Activated CD4-positive, alpha-beta T cell treated with anti-CD3 and anti-CD28 coated beads, Interleukin-2, amount 10 ng/mL, durations not matched to agents 7 days and 5 days (primary cell): ENCODE measurements around the gene PNMA1. TPM values are rescaled to one million over a fixed set of nuclear protein-coding genes. Genes with fewer than 3 reads are reported as not detected.

Experiments
- CTCF ChIA-PET: fragments of 350-600 bp; sonication (Branson Sonifier 250); formaldehyde crosslinking; loops from one replicate; lab custom pipeline; 2021; ENCODE audit warnings: antibody characterized with exemption; lab: Charles Lee
- POLR2A ChIA-PET: fragments of 350-600 bp; sonication (Branson Sonifier 250); formaldehyde crosslinking; loops from one replicate; lab custom pipeline; 2021; ENCODE audit warnings: antibody characterized with exemption; lab: Charles Lee
- DNase-seq: peaks from one replicate; pipeline ENCODE4 v3.0.0-alpha.2; 2020
- H3K27ac Mint-ChIP-seq: one replicate; pipeline ENCODE4 v1.8.0; 2021; ENCODE audit warnings: mild to moderate bottlenecking, moderate library complexity, mixed read lengths
- H3K27me3 Mint-ChIP-seq: one replicate; pipeline ENCODE4 v1.8.0; 2021; ENCODE audit warnings: mixed read lengths
- H3K36me3 Mint-ChIP-seq: one replicate; pipeline ENCODE4 v1.8.0; 2021; ENCODE audit warnings: low read depth, mixed read lengths
- H3K4me1 Mint-ChIP-seq: one replicate; pipeline ENCODE4 v1.8.0; 2021; ENCODE audit warnings: mixed read lengths
- H3K4me3 Mint-ChIP-seq: one replicate; pipeline ENCODE4 v1.8.0; 2021; ENCODE audit warnings: mild to moderate bottlenecking, moderate library complexity, mixed read lengths
- H3K9me3 Mint-ChIP-seq: one replicate; pipeline ENCODE4 v1.8.0; 2021; ENCODE audit warnings: mixed read lengths
- total RNA-seq, 2 experiments: library from RNA; stranded (reverse); gene quantifications; one replicate each; pipeline ENCODE4 v1.2.3, GENCODE V29; 2021

The PNMA1 gene
- total RNA-seq, 2 experiments from 2014 or later: 23.3 to 25.9 TPM

GRCh38 chr14:73726025-73726961 is 12.1 kb upstream of the PNMA1 start:
- Mint-ChIP-seq H3K27me3 (no peaks in the 10 kb centered on the region), H3K27ac (peak overlapping the region; percentile 46), H3K4me1 (peaks cover 43% of the 10 kb centered on the region), H3K4me3 (no peak overlapping the region), H3K36me3 (peaks cover 73% of the 10 kb centered on the region), H3K9me3 (no peaks in the 10 kb centered on the region)
- ChIA-PET POLR2A (no interaction called here), CTCF (interaction anchor here (0.5 to 4.3 kb wide), 6 partner anchors 9 to 138 kb away, joined by 3 to 78 read pairs (median 3); no protein-coding TSS in a partner anchor)
- DNase-seq: no peak

- no peak overlapping the region for H3K27ac Mint-ChIP-seq
- CTCF ChIA-PET: interaction anchor here (0.5 to 1.2 kb wide), 5 partner anchors 9 to 101 kb away, joined by 3 to 5 read pairs (median 3); no protein-coding TSS in a partner anchor
Observed at GRCh38 chr14:73725116-73726024, 11.2 kb upstream of the PNMA1 start.

GRCh38 chr14:73724696-73725095 is 10.5 kb upstream of the PNMA1 start:
- ChIA-PET CTCF (interaction anchor here (0.9 to 2.0 kb wide), 7 partner anchors 8 to 102 kb away, joined by 3 to 6 read pairs (median 3); partner anchors contain the start of gene PNMA1), POLR2A (no interaction called here)
- DNase-seq: no peak
- no peak overlapping the region for H3K4me3 Mint-ChIP-seq
- H3K4me1 Mint-ChIP-seq: peaks cover 35% of the 10 kb centered on the region
- no peaks in the 10 kb centered on the region for H3K27me3 Mint-ChIP-seq
- peaks cover 75% of the 10 kb centered on the region for H3K36me3 Mint-ChIP-seq
- H3K9me3 Mint-ChIP-seq: no peaks in the 10 kb centered on the region
- H3K27ac Mint-ChIP-seq: no peak overlapping the region

More at GRCh38 chr14:73725116-73726024, 11.2 kb upstream of the PNMA1 start:
- H3K27me3 Mint-ChIP-seq: no peaks in the 10 kb centered on the region
- DNase-seq: no peak
- POLR2A ChIA-PET: no interaction called here
- H3K9me3 Mint-ChIP-seq: no peaks in the 10 kb centered on the region
- H3K4me1 Mint-ChIP-seq: peaks cover 41% of the 10 kb centered on the region
- peaks cover 79% of the 10 kb centered on the region for H3K36me3 Mint-ChIP-seq
- no peak overlapping the region for H3K4me3 Mint-ChIP-seq

GRCh38 chr14:73723797-73724661 is 9.8 kb upstream of the PNMA1 start:
- ChIA-PET CTCF (interaction anchor here (0.6 to 2.0 kb wide), 9 partner anchors 9 to 242 kb away, joined by 3 to 6 read pairs (median 3); partner anchors contain the start of gene PNMA1), POLR2A (no interaction called here)
- no peaks in the 10 kb centered on the region for H3K9me3 Mint-ChIP-seq
- peaks cover 74% of the 10 kb centered on the region for H3K36me3 Mint-ChIP-seq
- H3K4me1 Mint-ChIP-seq: peaks cover 28% of the 10 kb centered on the region
- no peak for DNase-seq
- peak overlapping the region; percentile 65 for H3K27ac Mint-ChIP-seq
- no peak overlapping the region for H3K4me3 Mint-ChIP-seq
- H3K27me3 Mint-ChIP-seq: no peaks in the 10 kb centered on the region

GRCh38 chr14:73723406-73723796 is 9.2 kb upstream of the PNMA1 start:
- CTCF ChIA-PET: interaction anchor here (0.6 to 2.0 kb wide), 6 partner anchors 10 to 194 kb away, joined by 3 to 6 read pairs (median 4); partner anchors contain the start of gene PNMA1
- peaks cover 68% of the 10 kb centered on the region for H3K36me3 Mint-ChIP-seq
- H3K4me1 Mint-ChIP-seq: peaks cover 22% of the 10 kb centered on the region
- H3K9me3 Mint-ChIP-seq: no peaks in the 10 kb centered on the region
- no peaks in the 10 kb centered on the region for H3K27me3 Mint-ChIP-seq
- POLR2A ChIA-PET: no interaction called here
- no peak for DNase-seq
- peak overlapping the region; percentile 65 for H3K27ac Mint-ChIP-seq
- no peak overlapping the region for H3K4me3 Mint-ChIP-seq

- no peaks in the 10 kb centered on the region for H3K9me3 Mint-ChIP-seq
- DNase-seq: no peak
- ChIA-PET POLR2A (no interaction called here), CTCF (interaction anchor here (0.6 to 2.0 kb wide), 2 partner anchors 19 to 195 kb away, joined by 3 to 6 read pairs; no protein-coding TSS in a partner anchor)
- H3K36me3 Mint-ChIP-seq: peaks cover 70% of the 10 kb centered on the region
- H3K27ac Mint-ChIP-seq: no peak overlapping the region
- H3K4me3 Mint-ChIP-seq: no peak overlapping the region
- no peaks in the 10 kb centered on the region for H3K27me3 Mint-ChIP-seq
- H3K4me1 Mint-ChIP-seq: peaks cover 14% of the 10 kb centered on the region
Observed at GRCh38 chr14:73722581-73722980, 8.4 kb upstream of the PNMA1 start.

- ChIA-PET CTCF (interaction anchor here (0.8 to 0.9 kb wide), 2 partner anchors 13 to 63 kb away, joined by 3 read pairs; no protein-coding TSS in a partner anchor), POLR2A (no interaction called here)
- DNase-seq: no peak
- H3K27ac Mint-ChIP-seq: peak overlapping the region; percentile 41
- H3K9me3 Mint-ChIP-seq: no peaks in the 10 kb centered on the region
- peaks cover 73% of the 10 kb centered on the region for H3K36me3 Mint-ChIP-seq
- H3K4me3 Mint-ChIP-seq: no peak overlapping the region
- peaks cover 9% of the 10 kb centered on the region for H3K4me1 Mint-ChIP-seq
- H3K27me3 Mint-ChIP-seq: no peaks in the 10 kb centered on the region
Observed at GRCh38 chr14:73721101-73721821, 7.1 kb upstream of the PNMA1 start.

GRCh38 chr14:73720636-73721035 is 6.5 kb upstream of the PNMA1 start:
- H3K4me3 Mint-ChIP-seq: no peak overlapping the region
- no peaks in the 10 kb centered on the region for H3K27me3 Mint-ChIP-seq
- DNase-seq: no peak
- H3K27ac Mint-ChIP-seq: peak overlapping the region; percentile 6
- ChIA-PET CTCF (interaction anchor here (0.6 kb wide), 1 partner anchor 166 kb away, joined by 3 read pairs; no protein-coding TSS in a partner anchor), POLR2A (no interaction called here)
- H3K9me3 Mint-ChIP-seq: no peaks in the 10 kb centered on the region
- H3K4me1 Mint-ChIP-seq: peaks cover 5% of the 10 kb centered on the region
- H3K36me3 Mint-ChIP-seq: peaks cover 73% of the 10 kb centered on the region

- ChIA-PET CTCF (interaction anchor here (0.9 to 1.3 kb wide), 2 partner anchors 8 to 9 kb away, joined by 3 to 4 read pairs; no protein-coding TSS in a partner anchor), POLR2A (interaction anchor here (0.9 kb wide), 1 partner anchor 52 kb away, joined by 4 read pairs; no protein-coding TSS in a partner anchor)
- Mint-ChIP-seq H3K9me3 (no peaks in the 10 kb centered on the region), H3K4me1 (peaks cover 7% of the 10 kb centered on the region), H3K36me3 (peaks cover 66% of the 10 kb centered on the region), H3K4me3 (no peak overlapping the region), H3K27ac (no peak overlapping the region), H3K27me3 (no peaks in the 10 kb centered on the region)
- no peak for DNase-seq
Observed at GRCh38 chr14:73719791-73720190, 5.6 kb upstream of the PNMA1 start.

GRCh38 chr14:73719361-73719760 is 5.2 kb upstream of the PNMA1 start:
- Mint-ChIP-seq H3K36me3 (peaks cover 63% of the 10 kb centered on the region), H3K4me3 (no peak overlapping the region), H3K4me1 (peaks cover 10% of the 10 kb centered on the region), H3K27me3 (no peaks in the 10 kb centered on the region), H3K27ac (no peak overlapping the region), H3K9me3 (no peaks in the 10 kb centered on the region)
- no peak for DNase-seq
- CTCF ChIA-PET: interaction anchor here (0.9 to 1.3 kb wide), 2 partner anchors 8 to 10 kb away, joined by 3 to 4 read pairs; no protein-coding TSS in a partner anchor
- POLR2A ChIA-PET: interaction anchor here (0.9 kb wide), 1 partner anchor 53 kb away, joined by 4 read pairs; no protein-coding TSS in a partner anchor
